H1 (cell line): ENCODE results near the gene CD34. TPM values are rescaled to one million over a fixed set of nuclear protein-coding genes. Genes with fewer than 3 reads are reported as not detected.

Experiments used
- EP300 ChIP-seq, 2 experiments: IDR thresholded peaks; 1 replicate in 1 of 2; 2 replicates in 1 of 2; pipeline ENCODE4 v1.6.1; 2011 to 2012; ENCODE audit warnings: low read depth in 2 of 2, low read length in 2 of 2, mild to moderate bottlenecking in 2 of 2, borderline replicate concordance in 1 of 2, inconsistent platforms in 1 of 2, moderate library complexity in 1 of 2
- KDM5A ChIP-seq: fragments of 200-600 bp; IDR thresholded peaks from 2 replicates; pipeline ENCODE4 v1.7.1; 2012; ENCODE audit warnings: mild to moderate bottlenecking, low read length, inconsistent platforms, mixed read lengths
- MAFK ChIP-seq: IDR thresholded peaks from 2 replicates; pipeline ENCODE4 v1.6.1; 2012; ENCODE audit warnings: low read depth, mild to moderate bottlenecking, improper control_type of control experiment, low read length
- TEAD4 ChIP-seq: IDR thresholded peaks from 2 replicates; pipeline ENCODE4 v1.6.1; 2012; ENCODE audit warnings: low read depth, low read length, inconsistent platforms, mixed read lengths
- polyA plus RNA-seq, 7 experiments: library from polyadenylated mRNA; depleted of rRNA in 3 of 7; stranded (reverse) in 5 of 7; unstranded in 2 of 7; fragments of >200 nt in 5 of 7; fragments of 200-250 nt in 2 of 7; gene quantifications; 1 replicate in 5 of 7; 2 replicates in 1 of 7; 4 replicates in 1 of 7; pipeline versions ENCODE4 v1.2.1 to v1.2.3, GENCODE V29; 2011 to 2013; ENCODE audit warnings: missing spikeins in 2 of 7, mixed read lengths in 2 of 7
- total RNA-seq: library from RNA; stranded (reverse); fragmentation: NEBNext Ultra II Directional; extraction: Animal tissue kit (Norgen Biotek cat#: 25700); gene quantifications from 2 replicates; pipeline ENCODE4 v1.2.1, GENCODE V29; 2021
- TF ChIP-seq, protein P1 (sequence below): fragments of 300-600 bp; sonication (generic); IDR thresholded peaks from 2 replicates; pipeline ENCODE4 v1.7.1; 2012; ENCODE audit warnings: low read length, moderate library complexity, mild to moderate bottlenecking, inconsistent platforms; ENCODE audit not compliant: insufficient replicate concordance
- TF ChIP-seq, protein P2 (sequence below): IDR thresholded peaks from 2 replicates; pipeline ENCODE4 v1.6.1; 2012; ENCODE audit warnings: inconsistent platforms

CD34 gene
- total and polyA plus RNA-seq, 2 of the 8 experiments (the other 6 are each of a cell fraction or from before 2014, with no cell fraction given) = 0.39 to 0.54 TPM

DNA sequence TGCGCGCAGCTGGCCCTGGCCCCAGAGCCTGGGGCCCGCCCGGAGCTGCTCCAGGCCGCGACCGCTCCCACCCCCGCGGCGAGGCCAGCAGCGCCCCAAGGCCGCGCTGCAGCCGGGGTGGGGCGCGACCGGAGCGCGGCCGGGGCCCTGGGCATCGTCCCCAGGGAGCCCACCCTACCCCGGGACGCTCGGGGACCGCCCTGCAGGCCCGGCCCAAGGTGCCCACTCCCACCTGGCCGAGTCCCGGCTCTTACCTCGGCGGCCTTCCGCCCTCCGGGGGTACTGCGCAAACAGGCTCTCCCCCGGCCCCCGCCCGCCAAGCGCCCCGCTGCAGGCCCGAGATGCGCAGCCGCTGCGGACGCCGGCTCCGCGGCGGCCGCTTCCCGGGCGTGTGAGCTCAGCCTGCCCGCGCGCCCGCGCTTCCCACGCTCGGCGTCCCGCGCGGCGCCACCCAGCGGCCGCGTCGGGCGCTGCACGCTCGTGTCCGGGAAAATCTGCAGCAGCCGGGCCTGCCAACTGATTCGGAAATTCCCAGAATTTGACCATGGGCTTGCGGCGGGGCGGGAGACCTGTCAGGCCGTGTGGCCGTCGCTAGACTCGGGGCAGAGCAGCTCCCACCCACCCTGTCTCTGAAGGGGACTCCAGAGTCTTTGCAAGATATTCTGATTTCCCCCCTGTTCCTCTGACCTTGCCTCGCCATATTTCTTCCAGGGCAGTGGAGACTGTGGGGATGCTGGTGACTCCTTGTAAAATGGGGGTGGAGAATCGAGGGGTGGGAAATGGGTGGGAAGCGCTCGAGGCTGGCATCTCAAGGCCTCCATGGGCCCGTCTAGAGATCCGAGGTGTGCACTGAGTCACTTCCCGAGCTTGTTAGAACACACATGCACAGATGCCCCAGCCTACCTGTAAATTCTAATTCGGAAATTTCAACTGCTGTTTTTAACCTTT lies 41.9 kb downstream of the CD34 start (continued):
- TF ChIP-seq KDM5A = no peak
- TF ChIP-seq TEAD4 = 0 out of 2 replicates have a peak, but pooled peaks have one; percentile 2
- TF ChIP-seq MAFK = no peak
- peak in 1 of 2 experiments; percentile 81; a peak in 1 of 3 replicates for TF ChIP-seq EP300 (IDR thresholded peaks at IDR 0.05; ENCODE audit: borderline replicate concordance in 1 of 2, low read depth in 2 of 2, low read length in 2 of 2)
- TF ChIP-seq, protein P1, sequence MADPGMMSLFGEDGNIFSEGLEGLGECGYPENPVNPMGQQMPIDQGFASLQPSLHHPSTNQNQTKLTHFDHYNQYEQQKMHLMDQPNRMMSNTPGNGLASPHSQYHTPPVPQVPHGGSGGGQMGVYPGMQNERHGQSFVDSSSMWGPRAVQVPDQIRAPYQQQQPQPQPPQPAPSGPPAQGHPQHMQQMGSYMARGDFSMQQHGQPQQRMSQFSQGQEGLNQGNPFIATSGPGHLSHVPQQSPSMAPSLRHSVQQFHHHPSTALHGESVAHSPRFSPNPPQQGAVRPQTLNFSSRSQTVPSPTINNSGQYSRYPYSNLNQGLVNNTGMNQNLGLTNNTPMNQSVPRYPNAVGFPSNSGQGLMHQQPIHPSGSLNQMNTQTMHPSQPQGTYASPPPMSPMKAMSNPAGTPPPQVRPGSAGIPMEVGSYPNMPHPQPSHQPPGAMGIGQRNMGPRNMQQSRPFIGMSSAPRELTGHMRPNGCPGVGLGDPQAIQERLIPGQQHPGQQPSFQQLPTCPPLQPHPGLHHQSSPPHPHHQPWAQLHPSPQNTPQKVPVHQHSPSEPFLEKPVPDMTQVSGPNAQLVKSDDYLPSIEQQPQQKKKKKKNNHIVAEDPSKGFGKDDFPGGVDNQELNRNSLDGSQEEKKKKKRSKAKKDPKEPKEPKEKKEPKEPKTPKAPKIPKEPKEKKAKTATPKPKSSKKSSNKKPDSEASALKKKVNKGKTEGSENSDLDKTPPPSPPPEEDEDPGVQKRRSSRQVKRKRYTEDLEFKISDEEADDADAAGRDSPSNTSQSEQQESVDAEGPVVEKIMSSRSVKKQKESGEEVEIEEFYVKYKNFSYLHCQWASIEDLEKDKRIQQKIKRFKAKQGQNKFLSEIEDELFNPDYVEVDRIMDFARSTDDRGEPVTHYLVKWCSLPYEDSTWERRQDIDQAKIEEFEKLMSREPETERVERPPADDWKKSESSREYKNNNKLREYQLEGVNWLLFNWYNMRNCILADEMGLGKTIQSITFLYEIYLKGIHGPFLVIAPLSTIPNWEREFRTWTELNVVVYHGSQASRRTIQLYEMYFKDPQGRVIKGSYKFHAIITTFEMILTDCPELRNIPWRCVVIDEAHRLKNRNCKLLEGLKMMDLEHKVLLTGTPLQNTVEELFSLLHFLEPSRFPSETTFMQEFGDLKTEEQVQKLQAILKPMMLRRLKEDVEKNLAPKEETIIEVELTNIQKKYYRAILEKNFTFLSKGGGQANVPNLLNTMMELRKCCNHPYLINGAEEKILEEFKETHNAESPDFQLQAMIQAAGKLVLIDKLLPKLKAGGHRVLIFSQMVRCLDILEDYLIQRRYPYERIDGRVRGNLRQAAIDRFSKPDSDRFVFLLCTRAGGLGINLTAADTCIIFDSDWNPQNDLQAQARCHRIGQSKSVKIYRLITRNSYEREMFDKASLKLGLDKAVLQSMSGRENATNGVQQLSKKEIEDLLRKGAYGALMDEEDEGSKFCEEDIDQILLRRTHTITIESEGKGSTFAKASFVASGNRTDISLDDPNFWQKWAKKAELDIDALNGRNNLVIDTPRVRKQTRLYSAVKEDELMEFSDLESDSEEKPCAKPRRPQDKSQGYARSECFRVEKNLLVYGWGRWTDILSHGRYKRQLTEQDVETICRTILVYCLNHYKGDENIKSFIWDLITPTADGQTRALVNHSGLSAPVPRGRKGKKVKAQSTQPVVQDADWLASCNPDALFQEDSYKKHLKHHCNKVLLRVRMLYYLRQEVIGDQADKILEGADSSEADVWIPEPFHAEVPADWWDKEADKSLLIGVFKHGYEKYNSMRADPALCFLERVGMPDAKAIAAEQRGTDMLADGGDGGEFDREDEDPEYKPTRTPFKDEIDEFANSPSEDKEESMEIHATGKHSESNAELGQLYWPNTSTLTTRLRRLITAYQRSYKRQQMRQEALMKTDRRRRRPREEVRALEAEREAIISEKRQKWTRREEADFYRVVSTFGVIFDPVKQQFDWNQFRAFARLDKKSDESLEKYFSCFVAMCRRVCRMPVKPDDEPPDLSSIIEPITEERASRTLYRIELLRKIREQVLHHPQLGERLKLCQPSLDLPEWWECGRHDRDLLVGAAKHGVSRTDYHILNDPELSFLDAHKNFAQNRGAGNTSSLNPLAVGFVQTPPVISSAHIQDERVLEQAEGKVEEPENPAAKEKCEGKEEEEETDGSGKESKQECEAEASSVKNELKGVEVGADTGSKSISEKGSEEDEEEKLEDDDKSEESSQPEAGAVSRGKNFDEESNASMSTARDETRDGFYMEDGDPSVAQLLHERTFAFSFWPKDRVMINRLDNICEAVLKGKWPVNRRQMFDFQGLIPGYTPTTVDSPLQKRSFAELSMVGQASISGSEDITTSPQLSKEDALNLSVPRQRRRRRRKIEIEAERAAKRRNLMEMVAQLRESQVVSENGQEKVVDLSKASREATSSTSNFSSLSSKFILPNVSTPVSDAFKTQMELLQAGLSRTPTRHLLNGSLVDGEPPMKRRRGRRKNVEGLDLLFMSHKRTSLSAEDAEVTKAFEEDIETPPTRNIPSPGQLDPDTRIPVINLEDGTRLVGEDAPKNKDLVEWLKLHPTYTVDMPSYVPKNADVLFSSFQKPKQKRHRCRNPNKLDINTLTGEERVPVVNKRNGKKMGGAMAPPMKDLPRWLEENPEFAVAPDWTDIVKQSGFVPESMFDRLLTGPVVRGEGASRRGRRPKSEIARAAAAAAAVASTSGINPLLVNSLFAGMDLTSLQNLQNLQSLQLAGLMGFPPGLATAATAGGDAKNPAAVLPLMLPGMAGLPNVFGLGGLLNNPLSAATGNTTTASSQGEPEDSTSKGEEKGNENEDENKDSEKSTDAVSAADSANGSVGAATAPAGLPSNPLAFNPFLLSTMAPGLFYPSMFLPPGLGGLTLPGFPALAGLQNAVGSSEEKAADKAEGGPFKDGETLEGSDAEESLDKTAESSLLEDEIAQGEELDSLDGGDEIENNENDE = no peak
- TF ChIP-seq, protein P2, sequence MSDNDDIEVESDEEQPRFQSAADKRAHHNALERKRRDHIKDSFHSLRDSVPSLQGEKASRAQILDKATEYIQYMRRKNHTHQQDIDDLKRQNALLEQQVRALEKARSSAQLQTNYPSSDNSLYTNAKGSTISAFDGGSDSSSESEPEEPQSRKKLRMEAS = no peak; the same call in 1 of the 2 replicates
